GM10266 (cell line): Measurements from ENCODE around the gene NTN4.

Experiments
- DNase-seq: peaks from one replicate; pipeline ENCODE4 v3.0.0; 2012; ENCODE audit errors: extremely low spot score
- TF ChIP-seq, protein P1 (sequence below): IDR thresholded peaks from 2 replicates; pipeline ENCODE4 v1.5.1; 2012; ENCODE audit warnings: mild to moderate bottlenecking, low read depth; ENCODE audit not compliant: control insufficient read depth, insufficient read depth; ENCODE audit errors: missing control alignments

NTN4 gene

GRCh38 chr12:95653771-95654546 lies 136.6 kb downstream of the NTN4 start:
- TF ChIP-seq, protein P1, sequence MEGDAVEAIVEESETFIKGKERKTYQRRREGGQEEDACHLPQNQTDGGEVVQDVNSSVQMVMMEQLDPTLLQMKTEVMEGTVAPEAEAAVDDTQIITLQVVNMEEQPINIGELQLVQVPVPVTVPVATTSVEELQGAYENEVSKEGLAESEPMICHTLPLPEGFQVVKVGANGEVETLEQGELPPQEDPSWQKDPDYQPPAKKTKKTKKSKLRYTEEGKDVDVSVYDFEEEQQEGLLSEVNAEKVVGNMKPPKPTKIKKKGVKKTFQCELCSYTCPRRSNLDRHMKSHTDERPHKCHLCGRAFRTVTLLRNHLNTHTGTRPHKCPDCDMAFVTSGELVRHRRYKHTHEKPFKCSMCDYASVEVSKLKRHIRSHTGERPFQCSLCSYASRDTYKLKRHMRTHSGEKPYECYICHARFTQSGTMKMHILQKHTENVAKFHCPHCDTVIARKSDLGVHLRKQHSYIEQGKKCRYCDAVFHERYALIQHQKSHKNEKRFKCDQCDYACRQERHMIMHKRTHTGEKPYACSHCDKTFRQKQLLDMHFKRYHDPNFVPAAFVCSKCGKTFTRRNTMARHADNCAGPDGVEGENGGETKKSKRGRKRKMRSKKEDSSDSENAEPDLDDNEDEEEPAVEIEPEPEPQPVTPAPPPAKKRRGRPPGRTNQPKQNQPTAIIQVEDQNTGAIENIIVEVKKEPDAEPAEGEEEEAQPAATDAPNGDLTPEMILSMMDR, result no peak
- no peak for DNase-seq

GRCh38 chr12:95651681-95652080 lies 138.9 kb downstream of the NTN4 start:
- no peak for DNase-seq

GRCh38 chr12:95648990-95649791 lies 141.4 kb downstream of the NTN4 start:
- DNase-seq, result no peak
- TF ChIP-seq, protein P1, result no peak

More at GRCh38 chr12:95651681-95652080, 138.9 kb downstream of the NTN4 start:
- TF ChIP-seq, protein P1, result no peak

DNA sequence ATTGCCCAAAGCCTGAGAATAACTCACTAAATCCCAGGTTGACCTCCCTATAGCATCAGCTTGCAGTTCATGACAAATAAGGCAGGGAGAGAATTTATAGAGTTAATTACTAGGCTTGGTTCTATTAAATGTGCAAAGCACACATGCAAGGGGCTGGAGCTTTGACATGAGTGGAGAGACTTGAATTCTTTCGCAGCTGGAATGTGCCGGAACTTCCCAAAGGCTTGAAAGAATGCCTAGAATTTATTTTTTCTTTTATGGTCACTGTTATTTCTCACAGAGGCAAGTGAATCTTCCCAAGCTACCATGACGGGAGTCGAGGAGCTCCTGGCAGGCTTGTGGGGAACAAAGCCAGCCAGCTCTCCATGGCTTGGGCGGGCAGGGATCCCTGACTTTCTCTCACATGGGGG lies 143.8 kb downstream of the NTN4 start:
- TF ChIP-seq, protein P1, result no peak
- no peak for DNase-seq

- TF ChIP-seq, protein P1, result no peak
- DNase-seq, result no peak
Measured at GRCh38 chr12:95643256-95643655, 147.3 kb downstream of the NTN4 start.

GRCh38 chr12:95642583-95642982 lies 148.0 kb downstream of the NTN4 start:
- TF ChIP-seq, protein P1, result no peak
- DNase-seq, result no peak
